ENCODE measurements around the gene TBX6.

- no peak for TF ChIP-seq CTCF (IDR thresholded peaks at IDR 0.05)
- no peak for TF ChIP-seq ZFX (IDR thresholded peaks at IDR 0.05; ENCODE audit: borderline replicate concordance)
Measured at GRCh38 chr16:30131869-30132475, 40.2 kb upstream of the TBX6 start.

Data from 22Rv1 (cell line).